HG02885 (cell line): ENCODE measurements around the gene RMI2.

Experiments
- ATAC-seq: cut with Tn5 transposase; IDR thresholded peaks from one replicate; pipeline ENCODE4 v1.9.1; 2021; ENCODE audit warnings: mild to moderate bottlenecking; ENCODE audit not compliant: unreplicated experiment, poor library complexity

The RMI2 gene

GRCh38 chr16:11395008-11395948 lies 50.0 kb downstream of the RMI2 start:
- ATAC-seq: no peak

DNA sequence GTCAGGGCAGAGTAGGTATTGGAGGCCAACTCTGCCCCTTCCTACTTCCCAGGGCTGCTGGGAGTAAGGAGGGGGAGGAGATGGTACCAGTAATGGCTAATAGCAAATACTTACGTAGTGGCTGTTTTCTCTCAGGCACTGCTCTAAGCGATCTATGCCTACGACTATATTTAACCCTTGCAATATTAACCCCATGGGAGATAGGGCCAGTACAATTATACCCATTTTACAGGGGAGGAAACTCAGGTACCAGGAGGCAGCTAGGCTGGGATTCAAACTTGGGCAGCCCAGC lies 50.6 kb downstream of the RMI2 start:
- ATAC-seq: no peak

DNA sequence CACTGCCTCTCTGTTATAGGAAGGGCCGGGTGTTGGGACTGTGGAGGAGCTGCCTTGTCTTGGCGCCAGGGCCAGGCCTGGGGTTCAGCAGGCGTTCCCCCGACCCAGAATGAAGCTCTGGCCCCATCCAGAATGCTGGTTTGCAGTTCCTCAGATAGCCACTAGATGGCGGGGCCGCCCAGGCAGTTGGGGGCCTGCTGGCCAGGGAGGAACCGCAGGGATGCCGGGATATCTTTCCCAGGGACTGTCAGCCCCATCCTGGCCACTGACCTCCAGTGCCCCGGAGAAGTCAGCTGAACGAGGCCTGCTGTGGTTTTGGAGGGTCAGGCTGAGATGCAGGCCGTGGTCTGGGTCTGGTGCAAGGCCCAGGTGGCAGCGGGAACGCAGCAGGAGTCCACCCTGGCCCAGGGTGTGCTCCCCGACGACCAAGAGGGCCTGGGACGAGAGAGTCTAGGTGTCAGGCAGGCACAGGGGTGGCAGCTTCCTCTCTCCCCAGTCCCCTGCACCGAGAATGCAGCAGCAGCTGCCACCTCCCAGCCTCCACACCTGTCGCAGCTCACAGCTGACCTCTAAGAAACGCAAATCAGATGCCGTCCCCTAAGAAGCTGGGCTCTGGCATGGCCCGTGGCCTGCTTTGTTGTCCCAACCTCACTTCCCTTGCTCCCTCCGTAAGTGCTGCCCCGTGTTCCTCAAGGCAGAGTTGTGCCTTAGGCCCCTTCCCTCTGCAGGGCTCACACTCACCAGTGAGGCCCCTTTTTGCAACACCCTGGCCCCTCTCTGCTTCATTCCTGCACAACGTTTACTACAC lies 51.2 kb downstream of the RMI2 start:
- ATAC-seq: no peak

DNA sequence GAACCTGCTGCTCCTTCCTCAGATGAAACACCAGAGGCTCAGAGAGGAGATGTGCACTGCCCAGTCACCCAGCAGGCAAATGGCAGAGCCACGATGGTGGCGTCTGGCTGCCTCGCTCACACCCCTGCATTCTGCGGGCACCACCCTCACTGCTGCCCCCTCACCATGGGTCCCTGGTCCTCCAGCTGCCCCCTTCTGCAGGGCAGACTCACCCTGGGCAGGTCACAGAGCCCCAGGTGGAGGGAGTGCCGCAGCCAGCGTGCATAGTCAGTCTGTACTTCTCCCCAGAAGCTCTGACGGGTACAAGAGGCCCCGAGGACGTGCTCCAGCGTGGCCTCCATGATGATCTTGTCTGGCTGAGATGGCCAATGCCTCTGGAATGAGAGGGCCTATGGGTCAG lies 52.9 kb downstream of the RMI2 start:
- ATAC-seq: no peak

- ATAC-seq: no peak
Observed at GRCh38 chr16:11398851-11399250, 53.6 kb downstream of the RMI2 start.

- no peak for ATAC-seq
Observed at GRCh38 chr16:11399261-11399831, 54.1 kb downstream of the RMI2 start.

DNA sequence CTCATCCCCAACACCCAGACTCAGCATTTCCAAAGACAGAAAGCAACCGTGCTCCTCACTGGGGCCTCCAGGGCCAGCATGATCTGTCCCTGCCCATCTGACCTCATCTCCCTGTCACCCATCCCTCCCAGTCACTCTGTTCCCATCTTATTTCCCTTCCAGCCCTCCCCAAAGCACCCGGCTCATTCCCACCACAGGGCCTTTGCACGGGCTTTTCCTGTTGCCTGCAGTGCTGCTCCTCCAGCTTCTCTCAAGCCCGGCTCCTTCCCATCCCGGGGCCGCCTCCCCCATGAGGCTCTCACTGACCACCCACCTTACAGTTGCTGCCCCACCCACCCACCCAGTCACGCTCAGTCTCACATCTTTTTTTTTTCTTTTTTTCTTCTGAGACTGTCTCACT lies 54.8 kb downstream of the RMI2 start:
- no peak for ATAC-seq
